HG02610 (cell line): Measurements from ENCODE around the gene ZNF280C.
"Not testable (repeated sequence)": the region's sequence is repeated elsewhere in the genome, so short reads cannot be mapped to it uniquely, and the experiment has no call there.

Experiments used
- ATAC-seq: cut with Tn5 transposase; IDR thresholded peaks from one replicate; pipeline ENCODE4 v1.9.1; 2021; ENCODE audit warnings: mild to moderate bottlenecking, moderate library complexity; ENCODE audit not compliant: unreplicated experiment

ZNF280C gene

GRCh38 chrX:130262231-130262630, 6.5 kb downstream of the ZNF280C start:
- no peak for ATAC-seq

- no peak for ATAC-seq
Observed at GRCh38 chrX:130261296-130261893, 7.3 kb downstream of the ZNF280C start.

GRCh38 chrX:130260316-130260715, 8.4 kb downstream of the ZNF280C start:
- no peak for ATAC-seq

GRCh38 chrX:130253916-130254315, 14.8 kb downstream of the ZNF280C start:
- no peak for ATAC-seq

GRCh38 chrX:130251671-130252070, 17.0 kb downstream of the ZNF280C start:
- no peak for ATAC-seq

GRCh38 chrX:130247996-130248395, 20.7 kb downstream of the ZNF280C start:
- no peak for ATAC-seq

GRCh38 chrX:130246084-130246483, 22.6 kb downstream of the ZNF280C start:
- ATAC-seq, result no peak

- ATAC-seq, result no peak
Observed at GRCh38 chrX:130245441-130245840, 23.3 kb downstream of the ZNF280C start.

- ATAC-seq, result not testable (repeated sequence)
Observed at GRCh38 chrX:130231184-130231583, 37.5 kb downstream of the ZNF280C start.

- ATAC-seq, result no peak
Observed at GRCh38 chrX:130228871-130229270, 39.8 kb downstream of the ZNF280C start.

- no peak for ATAC-seq
Observed at GRCh38 chrX:130224810-130225209, 43.9 kb downstream of the ZNF280C start.

- no peak for ATAC-seq
Observed at GRCh38 chrX:130216320-130216719, 52.4 kb downstream of the ZNF280C start.

- no peak for ATAC-seq
Observed at GRCh38 chrX:130213376-130213775, 55.3 kb downstream of the ZNF280C start.

- peak; percentile 75 for ATAC-seq
Observed at GRCh38 chrX:130212371-130212770, 56.3 kb downstream of the ZNF280C start.

GRCh38 chrX:130211415-130212186, 57.1 kb downstream of the ZNF280C start:
- peak; percentile 83 for ATAC-seq

- ATAC-seq, result no peak
Observed at GRCh38 chrX:130204647-130205046, 64.1 kb downstream of the ZNF280C start.

- ATAC-seq, result no peak
Observed at GRCh38 chrX:130197464-130197863, 71.2 kb downstream of the ZNF280C start.

- no peak for ATAC-seq
Observed at GRCh38 chrX:130196466-130196865, 72.2 kb downstream of the ZNF280C start.

GRCh38 chrX:130190801-130191200, 77.9 kb downstream of the ZNF280C start:
- ATAC-seq, result no peak

GRCh38 chrX:130186651-130187050, 82.0 kb downstream of the ZNF280C start:
- ATAC-seq, result no peak

GRCh38 chrX:130184857-130185256, 83.8 kb downstream of the ZNF280C start:
- ATAC-seq, result no peak

- ATAC-seq, result no peak
Observed at GRCh38 chrX:130184168-130184567, 84.5 kb downstream of the ZNF280C start.
